ENCODE data around the gene DDX53.

DDX53 gene

DNA sequence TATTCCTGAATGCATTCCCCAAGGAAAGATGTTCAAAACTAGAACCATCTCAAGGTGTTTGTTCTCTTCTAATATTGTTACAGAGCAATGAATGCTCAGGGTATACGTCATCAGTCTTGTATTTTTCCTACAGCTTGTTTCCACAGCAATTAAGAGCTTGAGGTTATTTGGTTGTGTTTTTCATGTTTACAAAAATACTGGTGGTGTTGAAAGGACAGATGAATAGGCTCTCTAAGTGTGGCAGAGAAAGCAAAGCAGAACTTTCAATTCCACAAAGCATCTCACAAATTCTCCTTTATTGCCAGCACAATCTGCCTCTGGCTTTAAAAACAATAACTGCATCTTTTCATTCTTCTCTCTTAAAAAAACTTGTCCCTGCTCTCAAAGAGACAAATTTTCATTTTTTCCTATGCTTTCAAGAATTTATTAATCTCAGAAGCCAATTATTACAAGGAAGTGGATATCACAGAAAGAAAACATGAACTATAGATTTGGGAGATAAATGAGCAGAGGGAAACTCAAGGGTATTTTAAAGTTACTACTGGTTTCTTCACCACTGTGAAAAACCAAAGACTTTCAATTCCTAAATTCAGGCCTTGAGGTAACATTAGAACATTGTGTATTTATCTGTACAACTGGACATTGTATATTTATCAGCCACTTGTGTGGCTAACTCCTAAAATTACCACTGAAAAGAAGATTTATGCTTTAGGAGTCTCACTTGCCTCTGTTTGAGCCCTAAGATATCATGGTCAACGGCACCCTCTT, 49.2 kb downstream of the DDX53 start:
- DNase-seq = no peak

DNA sequence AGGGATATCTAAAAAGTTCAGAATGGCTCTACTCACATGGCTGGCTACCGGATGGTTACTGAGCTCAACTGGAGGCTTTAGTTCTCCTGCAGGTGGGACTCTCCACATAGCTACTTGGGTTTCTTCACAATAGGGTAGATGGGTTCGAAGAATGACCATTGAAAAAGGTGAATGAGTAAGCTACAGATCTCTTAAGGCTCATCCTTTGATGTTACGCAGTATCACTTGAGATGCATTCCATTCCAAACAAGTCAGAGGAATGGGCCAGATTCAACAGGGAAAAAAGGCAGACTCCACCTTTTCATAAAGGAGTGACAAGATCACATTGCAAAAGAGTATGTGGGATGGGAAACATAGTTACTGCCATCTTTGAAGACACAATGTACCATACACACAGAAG, 52.6 kb downstream of the DDX53 start:
- no peak for DNase-seq
